GM12892 (cell line): ENCODE measurements around the gene SIX2.

ENCODE experiments used
- DNase-seq: peaks from one replicate; pipeline ENCODE4 v3.0.0; 2011; ENCODE audit not compliant: insufficient read length
- FAIRE-seq: peaks from 2 replicates; lab custom pipeline; 2011; peaks lifted over from hg19 to GRCh38; lab: Jason Lieb, UNC
- POLR2A ChIP-seq: IDR thresholded peaks from 2 replicates; pipeline ENCODE4 v1.6.1; 2011; ENCODE audit warnings: low read depth, low read length, control low read depth
- POLR2AphosphoS5 ChIP-seq: IDR thresholded peaks from 2 replicates; pipeline ENCODE4 v1.6.1; 2011; ENCODE audit warnings: low read depth, low read length, control low read depth
- TAF1 ChIP-seq: IDR thresholded peaks from 2 replicates; pipeline ENCODE4 v1.6.1; 2011; ENCODE audit warnings: low read depth, mild to moderate bottlenecking, control low read depth, low read length, borderline replicate concordance

Gene SIX2

DNA sequence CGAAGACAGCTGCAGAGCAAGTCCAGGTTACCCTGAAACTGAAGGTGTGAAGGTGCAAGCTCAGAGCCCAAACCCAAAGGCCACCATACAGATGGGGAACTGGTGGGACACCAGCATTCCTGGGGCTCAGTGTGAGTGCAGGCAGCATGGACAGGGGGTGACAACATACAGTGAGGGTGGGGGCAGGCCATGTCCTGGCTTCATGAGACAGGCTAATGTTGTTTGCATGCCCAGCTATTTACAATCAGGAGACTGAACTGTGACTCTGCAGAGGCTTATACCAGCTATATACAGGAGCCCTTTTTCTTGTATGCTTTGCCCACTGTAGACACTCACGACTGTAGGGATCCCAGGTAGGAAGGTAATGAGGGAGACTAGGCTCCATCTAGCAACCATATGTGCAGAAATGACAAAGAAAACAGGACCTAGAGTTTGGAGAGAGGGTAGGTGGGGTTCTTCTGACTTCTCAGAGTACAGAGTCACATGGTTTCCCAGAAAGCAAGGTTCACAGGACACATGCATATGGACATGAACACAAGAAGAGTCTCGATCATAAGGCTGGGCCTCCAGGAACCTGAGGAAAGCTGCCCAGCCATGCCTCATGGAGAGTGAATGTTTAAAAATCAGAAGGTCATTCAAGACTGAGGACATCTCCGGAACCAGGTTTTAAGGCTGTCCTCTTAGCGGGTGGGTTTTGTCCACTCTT is 41.4 kb downstream of the SIX2 start:
- TF ChIP-seq TAF1 = no peak
- TF ChIP-seq POLR2A = no peak
- no peak for TF ChIP-seq POLR2AphosphoS5
- no peak for DNase-seq
- no peak for FAIRE-seq

- no peak for TF ChIP-seq TAF1
- TF ChIP-seq POLR2A = no peak
- no peak for TF ChIP-seq POLR2AphosphoS5
- FAIRE-seq (no peak), DNase-seq (no peak)
Observed at GRCh38 chr2:44967056-44967455, 42.2 kb downstream of the SIX2 start.

DNA sequence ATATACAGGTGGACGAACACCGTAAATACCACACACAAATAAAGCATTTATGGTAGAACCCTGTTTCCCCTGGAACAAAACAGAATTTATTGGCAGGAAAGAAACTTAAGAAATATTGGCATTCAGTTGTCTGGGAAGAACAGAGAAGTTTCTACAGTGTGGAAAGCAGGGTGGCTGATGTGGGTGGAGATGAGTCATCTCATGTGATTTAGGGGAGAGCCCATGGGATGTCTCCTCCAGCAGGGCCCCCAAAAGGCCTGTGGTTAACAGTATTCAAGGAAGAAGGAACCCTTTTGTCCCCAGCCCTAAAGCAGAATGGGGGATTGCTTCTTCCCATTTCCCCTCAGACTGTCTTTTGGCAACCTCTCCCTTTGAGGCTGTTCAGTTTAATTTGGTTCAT is 43.6 kb downstream of the SIX2 start:
- DNase-seq (no peak), FAIRE-seq (no peak)
- no peak for TF ChIP-seq POLR2A

- TF ChIP-seq POLR2A = no peak
- DNase-seq = peak; percentile 41
- FAIRE-seq = no peak
Observed at GRCh38 chr2:44964752-44965236, 44.5 kb downstream of the SIX2 start.

GRCh38 chr2:44962176-44962695 is 47.0 kb downstream of the SIX2 start:
- FAIRE-seq = no peak
- DNase-seq = no peak
- TF ChIP-seq TAF1 (no peak), POLR2A (no peak), POLR2AphosphoS5 (no peak)

GRCh38 chr2:44960871-44961270 is 48.4 kb downstream of the SIX2 start:
- FAIRE-seq = no peak
- TF ChIP-seq POLR2A = no peak
- no peak for TF ChIP-seq POLR2AphosphoS5
- no peak for TF ChIP-seq TAF1
- no peak for DNase-seq

DNA sequence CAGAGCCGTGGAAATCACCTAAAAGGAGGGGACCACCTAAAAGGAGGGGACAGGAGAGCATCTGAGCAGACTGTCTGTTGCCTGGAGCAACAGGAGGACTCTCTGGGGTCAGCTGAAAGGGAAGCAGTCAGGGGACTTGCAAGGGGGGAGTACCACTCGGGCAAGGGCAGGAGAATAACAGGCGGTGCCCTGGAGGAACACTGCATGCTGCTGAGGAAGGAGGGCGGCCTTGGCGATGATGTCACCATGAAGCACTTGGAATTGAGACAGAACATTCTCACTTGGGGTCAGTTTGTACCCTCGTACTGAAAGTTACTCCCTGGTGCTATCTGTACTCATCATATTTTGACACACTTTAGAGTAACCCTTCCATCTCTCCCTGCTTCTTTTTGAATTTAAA is 49.4 kb downstream of the SIX2 start:
- TF ChIP-seq TAF1 (no peak), POLR2A (no peak), POLR2AphosphoS5 (no peak)
- DNase-seq (no peak), FAIRE-seq (no peak)

DNA sequence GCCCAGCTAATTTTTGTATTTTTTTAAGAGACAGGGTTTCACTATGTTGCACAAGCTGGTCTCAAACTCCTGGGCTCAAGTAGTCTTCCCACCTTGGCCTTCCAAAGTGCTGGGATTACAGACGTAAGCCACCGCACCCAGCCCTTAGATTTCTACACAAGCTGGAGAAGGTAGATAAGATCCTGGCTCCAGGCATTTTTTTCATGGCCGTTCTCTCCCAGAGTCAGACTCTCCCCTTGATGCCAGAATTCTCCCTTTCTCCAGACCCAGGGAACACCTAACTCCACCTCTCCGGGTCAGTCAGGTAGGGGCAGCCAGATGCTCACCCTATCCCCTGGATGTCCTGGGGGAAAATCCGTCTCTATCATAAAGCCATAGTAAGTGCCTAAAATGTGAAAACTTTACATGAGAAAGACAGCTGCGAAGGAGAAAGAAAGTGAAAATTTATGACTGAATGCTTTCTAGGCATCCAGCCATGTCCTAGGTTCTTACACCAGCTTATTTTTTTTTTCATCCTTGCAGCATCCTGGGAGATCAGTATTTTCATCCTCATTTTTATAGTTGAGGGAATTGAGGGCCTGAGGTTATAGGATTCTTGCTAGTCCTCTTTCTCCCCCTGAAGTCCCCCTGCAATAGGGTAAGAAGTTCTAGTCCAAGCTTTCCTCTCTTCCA is 51.5 kb downstream of the SIX2 start:
- FAIRE-seq (no peak), DNase-seq (no peak)
- TF ChIP-seq POLR2AphosphoS5 (no peak), TAF1 (no peak), POLR2A (no peak)

DNA sequence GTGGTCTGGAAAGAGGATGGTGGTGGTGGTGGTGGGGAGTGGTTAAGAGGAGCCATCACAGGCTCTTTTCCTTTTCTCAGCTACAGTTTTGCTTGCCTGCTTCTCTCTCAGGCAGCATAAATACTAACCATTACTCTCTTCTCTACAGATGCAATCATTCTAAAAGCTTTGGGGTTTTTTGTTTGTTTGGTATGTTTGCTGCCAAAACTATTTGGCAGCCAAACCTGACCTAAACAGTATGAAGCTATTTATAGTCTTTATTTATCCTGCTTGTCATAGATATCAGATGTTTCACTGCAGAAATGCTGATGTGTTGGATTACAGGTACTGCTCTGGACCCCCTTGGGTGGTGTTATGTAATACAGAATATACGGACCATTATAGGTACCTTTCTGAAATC is 52.4 kb downstream of the SIX2 start:
- FAIRE-seq (no peak), DNase-seq (no peak)
- TF ChIP-seq POLR2A = no peak
- TF ChIP-seq POLR2AphosphoS5 = no peak
- TF ChIP-seq TAF1 = no peak

GRCh38 chr2:44955593-44956392 is 53.5 kb downstream of the SIX2 start:
- DNase-seq (peak; percentile 84), FAIRE-seq (peak; percentile 85)

More at GRCh38 chr2:44955593-44956392, 53.5 kb downstream of the SIX2 start:
- TF ChIP-seq TAF1 = no peak
- TF ChIP-seq POLR2AphosphoS5 = no peak
- TF ChIP-seq POLR2A = no peak
